HFF-Myc (cell line): Measurements from ENCODE around the gene CBLC.

ENCODE experiments used
- DNase-seq: peaks from one replicate; pipeline ENCODE4 v3.0.0-alpha.2; 2011; ENCODE audit warnings: low read depth; ENCODE audit errors: extremely low read depth
- H3K4me3 ChIP-seq: replicated peaks from 2 replicates; pipeline ENCODE4 v1.5.1; 2011; ENCODE audit warnings: low read depth, mild to moderate bottlenecking, control low read depth, low read length
- TF ChIP-seq, protein P1 (sequence below): IDR thresholded peaks from 2 replicates; pipeline ENCODE4 v1.5.1; 2012; ENCODE audit warnings: mild to moderate bottlenecking, low read depth, low read length, control low read depth; ENCODE audit errors: missing control alignments

The CBLC gene

GRCh38 chr19:44808463-44809371, 31.0 kb downstream of the CBLC start, which contains the start of gene BCAM:
TSS of gene BCAM (plus strand) at chr19:44809103. CDS start at chr19:44809125, 22 bp downstream.
- no peak for DNase-seq
- TF ChIP-seq, protein P1, sequence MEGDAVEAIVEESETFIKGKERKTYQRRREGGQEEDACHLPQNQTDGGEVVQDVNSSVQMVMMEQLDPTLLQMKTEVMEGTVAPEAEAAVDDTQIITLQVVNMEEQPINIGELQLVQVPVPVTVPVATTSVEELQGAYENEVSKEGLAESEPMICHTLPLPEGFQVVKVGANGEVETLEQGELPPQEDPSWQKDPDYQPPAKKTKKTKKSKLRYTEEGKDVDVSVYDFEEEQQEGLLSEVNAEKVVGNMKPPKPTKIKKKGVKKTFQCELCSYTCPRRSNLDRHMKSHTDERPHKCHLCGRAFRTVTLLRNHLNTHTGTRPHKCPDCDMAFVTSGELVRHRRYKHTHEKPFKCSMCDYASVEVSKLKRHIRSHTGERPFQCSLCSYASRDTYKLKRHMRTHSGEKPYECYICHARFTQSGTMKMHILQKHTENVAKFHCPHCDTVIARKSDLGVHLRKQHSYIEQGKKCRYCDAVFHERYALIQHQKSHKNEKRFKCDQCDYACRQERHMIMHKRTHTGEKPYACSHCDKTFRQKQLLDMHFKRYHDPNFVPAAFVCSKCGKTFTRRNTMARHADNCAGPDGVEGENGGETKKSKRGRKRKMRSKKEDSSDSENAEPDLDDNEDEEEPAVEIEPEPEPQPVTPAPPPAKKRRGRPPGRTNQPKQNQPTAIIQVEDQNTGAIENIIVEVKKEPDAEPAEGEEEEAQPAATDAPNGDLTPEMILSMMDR: no peak
- H3K4me3 ChIP-seq: peak within 1 kb of the TSS; percentile 50

- H3K4me3 ChIP-seq: peak overlapping the region; percentile 50
- TF ChIP-seq, protein P1: no peak
- no peak for DNase-seq
Observed at GRCh38 chr19:44809577-44810233, 32.0 kb downstream of the CBLC start.

DNA sequence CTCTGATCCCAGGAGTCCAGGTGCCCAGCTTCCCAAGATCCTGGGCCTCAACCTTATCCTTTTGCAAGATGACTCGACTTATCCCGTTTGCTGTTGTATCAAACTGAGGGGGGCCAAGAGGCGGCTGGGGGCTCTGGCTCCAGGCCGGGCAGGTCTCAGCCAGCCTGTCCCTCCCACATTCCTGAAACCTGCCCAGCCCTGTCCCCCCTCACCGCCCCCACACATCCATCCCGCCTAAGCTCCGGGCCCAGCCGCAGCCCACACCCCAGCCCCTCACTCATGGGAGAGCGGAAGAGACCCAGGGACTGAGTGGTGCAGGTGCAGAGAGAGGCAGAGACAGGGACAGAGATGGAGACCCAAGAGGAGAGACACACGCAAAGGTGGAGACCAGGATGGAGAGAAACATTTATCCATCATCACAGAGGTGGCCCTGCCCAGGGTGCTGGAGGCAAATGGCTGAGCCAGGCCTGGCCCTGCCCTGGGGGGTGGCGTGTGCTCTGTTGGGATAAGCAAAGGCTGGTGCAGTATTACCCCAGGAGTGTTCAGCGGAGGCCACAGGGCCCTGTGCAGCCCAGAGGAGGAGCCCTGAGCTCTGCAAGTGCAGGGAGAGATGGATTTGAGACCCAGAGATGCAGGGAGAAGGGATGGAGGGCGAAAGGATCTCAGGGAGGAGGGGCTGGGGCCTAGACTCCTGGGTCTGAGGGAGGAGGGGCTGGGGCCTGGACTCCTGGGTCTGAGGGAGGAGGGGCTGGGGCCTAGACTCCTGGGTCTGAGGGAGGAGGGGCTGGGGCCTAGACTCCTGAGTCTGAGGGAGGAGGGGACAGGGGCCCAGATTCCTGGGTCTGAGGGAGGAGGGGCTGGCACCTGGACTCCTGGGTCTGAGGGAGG, 32.8 kb downstream of the CBLC start:
- DNase-seq: no peak

GRCh38 chr19:44811122-44811419, 33.4 kb downstream of the CBLC start:
- TF ChIP-seq, protein P1: no peak
- DNase-seq: no peak
- H3K4me3 ChIP-seq: no peak overlapping the region

More for the DNA sequence above, 32.8 kb downstream of the CBLC start:
- H3K4me3 ChIP-seq: no peak overlapping the region
- TF ChIP-seq, protein P1: no peak

DNA sequence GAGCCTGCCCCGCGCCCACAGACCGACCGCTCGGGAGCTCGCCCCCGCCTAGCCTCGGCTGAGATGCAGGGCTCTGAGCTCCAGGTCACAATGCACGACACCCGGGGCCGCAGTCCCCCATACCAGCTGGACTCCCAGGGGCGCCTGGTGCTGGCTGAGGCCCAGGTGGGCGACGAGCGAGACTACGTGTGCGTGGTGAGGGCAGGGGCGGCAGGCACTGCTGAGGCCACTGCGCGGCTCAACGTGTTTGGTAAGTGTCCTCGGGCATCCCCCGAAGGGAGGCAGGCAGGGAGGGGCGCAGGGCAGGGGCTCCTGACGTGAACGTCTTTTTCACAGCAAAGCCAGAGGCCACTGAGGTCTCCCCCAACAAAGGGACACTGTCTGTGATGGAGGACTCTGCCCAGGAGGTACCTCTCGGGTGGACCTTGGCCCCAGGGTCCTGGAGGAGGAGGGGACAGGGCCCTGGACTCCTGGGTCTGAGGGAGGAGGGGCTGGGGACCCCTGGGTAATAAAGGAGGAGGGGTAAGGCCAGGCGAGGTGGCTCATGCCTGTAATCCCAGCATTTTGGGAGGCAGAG, 34.5 kb downstream of the CBLC start:
- no peak for DNase-seq
- TF ChIP-seq, protein P1: no peak
- no peak overlapping the region for H3K4me3 ChIP-seq

DNA sequence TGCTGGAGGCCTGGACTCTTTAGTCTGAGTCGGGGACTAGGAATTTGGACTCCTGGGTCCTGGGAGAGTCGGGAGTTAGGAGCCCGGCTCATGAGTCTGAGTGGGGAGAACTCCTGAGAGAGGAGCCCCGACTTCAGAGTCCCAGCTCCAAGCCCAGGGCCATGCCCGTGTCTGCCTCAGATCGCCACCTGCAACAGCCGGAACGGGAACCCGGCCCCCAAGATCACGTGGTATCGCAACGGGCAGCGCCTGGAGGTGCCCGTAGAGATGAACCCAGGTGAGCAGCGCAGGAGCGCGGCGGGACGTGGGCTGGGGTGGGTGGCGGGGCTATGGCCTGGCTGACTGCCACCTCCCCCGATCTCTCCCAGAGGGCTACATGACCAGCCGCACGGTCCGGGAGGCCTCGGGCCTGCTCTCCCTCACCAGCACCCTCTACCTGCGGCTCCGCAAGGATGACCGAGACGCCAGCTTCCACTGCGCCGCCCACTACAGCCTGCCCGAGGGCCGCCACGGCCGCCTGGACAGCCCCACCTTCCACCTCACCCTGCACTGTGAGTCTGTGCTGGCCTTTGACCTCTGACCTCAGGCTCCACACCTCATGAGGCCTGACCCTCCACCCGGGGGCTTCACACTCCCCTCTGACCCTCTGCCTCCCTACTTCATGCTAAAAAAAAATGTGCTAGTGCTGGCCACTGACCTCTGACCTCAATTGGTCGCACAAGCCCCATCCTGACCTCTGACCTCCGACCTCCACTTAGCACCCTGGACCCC, 35.6 kb downstream of the CBLC start:
- H3K4me3 ChIP-seq: no peak overlapping the region
- no peak for DNase-seq
- TF ChIP-seq, protein P1: no peak
